Sciatic nerve (tissue), 2 donors: ENCODE results near the gene ZNF814. TPM values are rescaled to one million over a fixed set of nuclear protein-coding genes. Genes with fewer than 3 reads are reported as not detected.
"Not testable (repeated sequence)": the region's sequence is repeated elsewhere in the genome, so short reads cannot be mapped to it uniquely, and the experiment has no call there.

Experiments used
- ATAC-seq: fragments of 200-7000 bp; cut with Tn5 transposase; one replicate; pipeline ENCODE4 v1.9.1; 2020; ENCODE audit warnings: mild to moderate bottlenecking, moderate library complexity
- DNase-seq: peaks from one replicate; pipeline ENCODE4 v3.0.0-alpha.2; 2020; ENCODE audit warnings: low spot score
- intact Hi-C: fragments of 100-400 bp; cut with DNase I; formaldehyde crosslinking; loops from one replicate; pipeline ENCODE4 v1.14.2; 2022
- total RNA-seq: library from RNA; stranded (reverse); fragmentation: NEBNext Ultra II Directional; extraction: Animal tissue kit (Norgen Biotek cat#: 25700); gene quantifications from one replicate; pipeline ENCODE4 v1.2.1, GENCODE V29; 2021
- donor health status: DM: no; HTN: no; CAD: no.
- donor health status: DM: no; HTN: no; CAD: no.

Gene ZNF814
- total RNA-seq, 1 donor from 2014 or later = 10.2 TPM

DNA sequence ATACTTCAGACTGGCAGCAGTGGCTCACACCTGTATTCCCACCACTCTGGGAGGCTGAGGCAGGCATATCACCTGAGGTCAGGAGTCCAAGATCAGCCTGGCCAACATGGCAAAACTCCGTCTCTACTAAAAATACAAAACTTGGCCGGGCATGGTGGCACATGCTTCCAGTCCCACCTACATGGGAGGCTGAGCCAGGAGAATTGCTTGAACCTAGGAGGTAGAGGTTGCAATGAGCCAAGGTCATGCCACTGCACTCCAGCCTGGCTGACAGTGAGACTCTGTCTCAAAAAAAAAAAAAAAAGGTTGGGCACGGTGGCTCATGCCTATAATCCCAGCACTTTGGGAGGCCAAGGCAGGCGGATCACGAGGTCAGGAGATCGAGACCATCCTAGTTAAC is 19.2 kb downstream of the ZNF814 start:
- ATAC-seq, DNase-seq, intact Hi-C loops: not testable (repeated sequence)

DNA sequence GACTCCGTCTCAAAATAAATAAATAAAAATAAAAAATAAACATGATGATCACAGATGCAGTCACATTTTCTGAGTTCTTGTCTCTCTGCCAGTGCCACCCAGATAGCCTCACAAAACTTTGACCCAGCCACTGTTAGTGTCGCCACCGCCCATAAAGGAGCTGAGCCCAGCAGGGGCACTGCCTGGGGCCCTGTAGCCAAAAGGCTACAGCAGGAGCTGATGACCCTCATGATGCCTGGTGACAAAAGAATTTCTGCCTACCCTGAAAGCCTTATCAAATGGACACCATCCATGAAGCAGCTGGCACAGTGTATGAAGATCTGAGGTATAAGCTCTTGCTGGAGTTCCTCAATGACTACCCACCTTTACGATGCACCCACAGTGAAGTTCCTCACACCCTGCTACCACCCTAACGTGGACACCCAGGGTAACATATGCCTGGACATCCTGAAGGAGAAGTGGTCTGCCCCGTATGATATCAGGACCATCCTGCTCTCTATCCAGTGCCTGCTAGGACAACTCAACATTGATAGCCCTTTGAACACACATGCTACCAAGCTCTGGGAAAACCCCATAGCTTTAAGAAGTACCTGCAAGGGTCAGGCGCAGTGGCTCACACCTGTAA is 20.9 kb downstream of the ZNF814 start:
- no peak for DNase-seq
- ATAC-seq = no peak
- intact Hi-C loops = no loop called here

DNA sequence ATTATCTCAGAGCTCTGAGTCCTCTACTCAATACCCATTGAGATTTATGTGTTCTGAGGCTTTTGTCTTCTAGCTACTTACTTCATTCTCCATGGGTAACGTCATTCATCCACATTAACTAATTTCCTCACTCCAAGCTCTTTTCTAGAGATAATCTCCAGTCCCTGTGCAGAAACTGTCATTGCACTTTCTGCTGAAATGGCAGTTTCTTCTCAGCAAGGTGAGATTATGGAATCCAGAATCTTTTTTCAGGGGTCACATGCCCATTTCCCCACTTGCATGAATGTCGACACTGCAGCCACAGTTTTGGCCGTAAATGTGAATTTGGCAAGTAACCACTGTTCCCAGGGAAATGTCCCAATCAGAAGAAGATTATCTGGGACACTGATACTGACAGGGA is 26.5 kb downstream of the ZNF814 start:
- DNase-seq, ATAC-seq, intact Hi-C loops: not testable (repeated sequence)

DNA sequence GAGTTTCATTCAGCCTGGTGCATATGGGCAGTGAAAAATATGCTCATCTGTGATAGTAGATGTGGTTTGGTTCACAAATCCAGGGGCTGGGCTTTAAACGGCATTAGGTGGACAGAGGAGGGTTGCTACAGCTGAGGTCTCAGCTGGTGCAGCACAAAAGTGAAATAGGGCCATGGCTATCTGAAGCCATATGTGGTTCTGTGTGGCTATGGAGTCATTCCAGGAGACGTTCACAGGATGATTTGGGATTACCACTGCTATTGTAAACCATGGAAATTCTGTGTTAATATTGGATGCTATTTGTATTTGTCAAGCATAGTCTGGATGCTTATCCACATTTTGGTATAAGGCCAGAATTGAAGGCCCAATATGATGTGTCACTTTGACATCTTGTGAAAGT is 34.7 kb downstream of the ZNF814 start:
- intact Hi-C loops, DNase-seq, ATAC-seq: not testable (repeated sequence)

DNA sequence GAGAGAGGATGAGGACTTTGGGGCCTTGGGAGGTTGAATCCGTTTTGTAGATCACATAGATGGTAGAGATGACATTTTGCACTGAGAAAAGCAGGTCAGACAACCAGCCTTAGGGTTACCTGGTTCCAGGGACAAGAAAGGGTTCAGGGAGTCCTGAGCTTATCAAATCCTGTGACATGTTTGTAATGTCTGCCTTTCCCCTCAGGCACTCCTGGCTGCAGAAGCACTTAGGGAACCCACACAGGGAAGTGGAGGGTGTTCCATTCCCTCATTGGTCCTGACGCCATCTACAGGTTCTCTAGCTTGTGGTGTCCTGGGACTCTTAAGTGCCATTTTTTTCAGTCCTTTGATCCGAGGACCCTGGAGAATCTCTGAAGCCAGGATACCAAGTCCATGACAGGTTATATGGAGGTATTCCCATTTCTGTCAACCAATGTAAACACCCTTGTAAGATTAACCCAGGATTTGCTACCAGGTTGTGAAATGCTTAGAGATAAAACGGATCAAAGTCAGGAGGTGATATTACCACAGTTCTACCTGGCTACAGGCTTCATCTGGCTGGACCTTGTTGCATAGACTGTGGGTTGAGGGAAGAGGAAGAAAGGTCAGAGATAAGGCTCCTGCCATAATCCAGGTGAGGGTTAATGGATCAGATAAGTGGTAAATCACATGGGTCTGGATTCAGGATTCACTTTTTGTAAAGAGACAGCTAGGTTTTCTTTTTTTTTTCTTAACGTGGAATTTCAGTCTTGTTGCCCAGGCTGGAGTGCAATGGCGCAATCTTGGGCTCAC is 36.8 kb downstream of the ZNF814 start:
- ATAC-seq, intact Hi-C loops, DNase-seq: not testable (repeated sequence)

GRCh38 chr19:57850553-57851017 is 38.3 kb downstream of the ZNF814 start:
- intact Hi-C loops = no loop called here
- ATAC-seq (no peak), DNase-seq (no peak)

GRCh38 chr19:57849666-57850473 is 39.0 kb downstream of the ZNF814 start, which contains the start of gene ZNF587:
Gene ZNF587 (plus strand): TSS chr19:57849859. CDS start chr19:57850039, 180 bp downstream.
- ATAC-seq (peak; percentile 99), DNase-seq (peak; percentile 69)
- intact Hi-C loops = not testable (repeated sequence)

- intact Hi-C loops, ATAC-seq, DNase-seq: not testable (repeated sequence)
Measured at GRCh38 chr19:57849162-57849665, 39.6 kb downstream of the ZNF814 start.

- intact Hi-C loops, DNase-seq, ATAC-seq: not testable (repeated sequence)
Measured at GRCh38 chr19:57847164-57847563, 41.7 kb downstream of the ZNF814 start.

DNA sequence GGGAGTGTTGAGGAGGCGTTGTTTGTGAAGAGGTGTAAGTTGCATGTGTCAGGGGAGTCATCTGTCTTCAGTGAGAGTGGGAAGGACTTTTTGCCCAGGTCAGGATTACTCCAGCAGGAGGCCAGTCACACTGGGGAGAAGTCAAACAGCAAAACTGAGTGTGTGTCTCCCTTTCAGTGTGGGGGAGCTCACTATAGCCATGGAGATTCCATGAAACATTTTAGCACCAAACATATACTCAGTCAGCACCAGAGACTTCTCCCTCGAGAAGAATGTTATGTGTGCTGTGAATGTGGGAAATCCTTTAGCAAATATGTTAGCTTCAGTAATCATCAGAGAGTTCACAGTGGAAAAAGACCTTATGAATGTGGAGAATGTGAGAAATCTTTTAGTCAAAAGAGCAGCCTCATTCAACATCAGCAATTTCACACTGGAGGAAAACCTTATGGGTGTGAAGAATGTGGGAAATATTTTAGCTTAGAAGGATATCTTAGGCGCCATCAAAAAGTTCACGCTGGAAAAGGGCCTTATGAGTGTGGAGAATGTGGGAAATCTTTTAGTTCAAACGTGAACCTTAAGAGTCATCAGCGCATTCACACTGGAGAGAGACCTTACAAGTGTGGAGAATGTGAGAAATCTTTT is 47.6 kb downstream of the ZNF814 start:
- ATAC-seq (no peak), DNase-seq (no peak)
- intact Hi-C loops = no loop called here

- DNase-seq, intact Hi-C loops, ATAC-seq: not testable (repeated sequence)
Measured at GRCh38 chr19:57838622-57839191, 50.1 kb downstream of the ZNF814 start.

DNA sequence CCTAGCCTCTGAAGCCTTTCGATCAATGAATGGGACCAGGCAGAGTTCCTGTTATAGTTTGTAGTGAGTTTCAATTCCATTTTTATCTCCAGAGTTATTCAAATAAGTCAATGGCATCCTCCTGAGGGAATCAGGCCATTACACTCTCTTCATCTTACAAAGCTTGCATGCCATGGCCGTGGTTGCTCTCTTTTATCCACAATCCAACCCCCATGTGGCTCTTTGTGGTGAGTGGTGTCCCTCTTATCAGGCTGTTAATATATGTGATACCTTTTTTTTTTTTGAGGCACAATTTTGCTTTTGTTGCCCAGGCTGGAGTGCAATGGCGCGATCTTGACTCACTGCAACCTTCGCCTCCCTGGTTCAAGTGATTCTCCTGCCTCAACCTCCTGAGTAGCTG is 51.8 kb downstream of the ZNF814 start:
- intact Hi-C loops = not testable (repeated sequence)

GRCh38 chr19:57830071-57830602 is 58.7 kb downstream of the ZNF814 start, which contains the start of gene ZNF587B:
Gene ZNF587B (plus strand): TSS chr19:57830299. CDS start chr19:57830529, 230 bp downstream.
- DNase-seq = no peak
- intact Hi-C loops = no loop called here
- ATAC-seq = peak; percentile 85

More for the DNA sequence above, 51.8 kb downstream of the ZNF814 start:
- ATAC-seq, DNase-seq: not testable (repeated sequence)

GRCh38 chr19:57829316-57829715 is 59.5 kb downstream of the ZNF814 start:
- intact Hi-C loops = no loop called here
- DNase-seq (no peak), ATAC-seq (no peak)

DNA sequence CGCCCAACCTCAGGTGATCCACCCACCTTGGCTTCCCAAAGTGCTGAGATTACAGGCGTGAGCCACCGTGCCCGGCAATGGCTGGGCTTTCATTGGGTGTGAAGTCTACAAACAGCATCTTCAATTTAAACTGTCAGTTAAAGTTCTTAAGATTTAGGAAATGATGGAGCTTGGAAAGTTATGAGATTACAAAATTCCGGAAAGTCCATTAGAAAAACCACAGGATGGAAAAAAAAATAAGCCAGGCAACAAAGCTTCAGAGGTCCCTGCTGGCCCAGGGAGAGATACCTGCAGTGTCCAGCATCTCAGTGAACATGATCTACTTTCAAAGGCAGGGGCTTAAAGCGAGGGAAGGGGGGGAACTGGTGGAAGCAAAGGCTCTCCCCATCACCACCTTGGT is 63.3 kb downstream of the ZNF814 start:
- intact Hi-C loops = no loop called here
- DNase-seq (no peak), ATAC-seq (no peak)

DNA sequence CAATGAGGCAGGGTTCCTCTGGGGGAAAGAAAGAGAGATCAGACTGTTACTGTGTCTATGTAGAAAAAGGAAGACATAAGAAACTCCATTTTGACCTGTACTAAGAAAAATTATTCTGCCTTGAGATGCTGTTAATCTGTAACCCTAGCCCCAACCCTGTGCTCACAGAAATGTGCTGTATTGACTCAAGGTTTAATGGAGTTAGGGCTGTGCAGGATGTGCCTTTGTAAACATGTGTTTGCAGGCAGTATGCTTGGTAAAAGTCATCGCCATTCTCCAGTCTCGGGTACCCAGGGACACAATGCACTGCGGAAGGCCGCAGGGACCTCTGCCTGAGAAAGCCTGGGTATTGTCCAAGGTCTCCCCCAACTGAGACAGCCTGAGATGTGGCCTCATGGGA is 65.2 kb downstream of the ZNF814 start:
- DNase-seq, ATAC-seq, intact Hi-C loops: not testable (repeated sequence)

- ATAC-seq, intact Hi-C loops, DNase-seq: not testable (repeated sequence)
Measured at GRCh38 chr19:57823155-57823554, 65.7 kb downstream of the ZNF814 start.

GRCh38 chr19:57821501-57821900 is 67.3 kb downstream of the ZNF814 start:
- DNase-seq, ATAC-seq: not testable (repeated sequence)

More at GRCh38 chr19:57821501-57821900, 67.3 kb downstream of the ZNF814 start:
- intact Hi-C loops = not testable (repeated sequence)
